Sciatic nerve (tissue), 2 donors: Measurements from ENCODE around the gene ASPDH. TPM values are rescaled to one million over a fixed set of nuclear protein-coding genes. Genes with fewer than 3 reads are reported as not detected.
"Not testable (repeated sequence)": the region's sequence is repeated elsewhere in the genome, so short reads cannot be mapped to it uniquely, and the experiment has no call there.

ENCODE experiments used
- ATAC-seq: fragments of 200-7000 bp; cut with Tn5 transposase; one replicate; pipeline ENCODE4 v1.9.1; 2020; ENCODE audit warnings: mild to moderate bottlenecking, moderate library complexity
- DNase-seq: peaks from one replicate; pipeline ENCODE4 v3.0.0-alpha.2; 2020; ENCODE audit warnings: low spot score
- intact Hi-C: fragments of 100-400 bp; cut with DNase I; formaldehyde crosslinking; loops from one replicate; pipeline ENCODE4 v1.14.2; 2022
- total RNA-seq: library from RNA; stranded (reverse); fragmentation: NEBNext Ultra II Directional; extraction: Animal tissue kit (Norgen Biotek cat#: 25700); gene quantifications from one replicate; pipeline ENCODE4 v1.2.1, GENCODE V29; 2021
- donor health status: DM: no; HTN: no; CAD: no.
- donor health status: DM: no; HTN: no; CAD: no.

Gene ASPDH
- total RNA-seq, 1 donor from 2014 or later, result not detected

- ATAC-seq (no peak), DNase-seq (no peak)
- intact Hi-C loops, result no loop called here
Measured at GRCh38 chr19:50486823-50487515, 26.7 kb downstream of the ASPDH start.

DNA sequence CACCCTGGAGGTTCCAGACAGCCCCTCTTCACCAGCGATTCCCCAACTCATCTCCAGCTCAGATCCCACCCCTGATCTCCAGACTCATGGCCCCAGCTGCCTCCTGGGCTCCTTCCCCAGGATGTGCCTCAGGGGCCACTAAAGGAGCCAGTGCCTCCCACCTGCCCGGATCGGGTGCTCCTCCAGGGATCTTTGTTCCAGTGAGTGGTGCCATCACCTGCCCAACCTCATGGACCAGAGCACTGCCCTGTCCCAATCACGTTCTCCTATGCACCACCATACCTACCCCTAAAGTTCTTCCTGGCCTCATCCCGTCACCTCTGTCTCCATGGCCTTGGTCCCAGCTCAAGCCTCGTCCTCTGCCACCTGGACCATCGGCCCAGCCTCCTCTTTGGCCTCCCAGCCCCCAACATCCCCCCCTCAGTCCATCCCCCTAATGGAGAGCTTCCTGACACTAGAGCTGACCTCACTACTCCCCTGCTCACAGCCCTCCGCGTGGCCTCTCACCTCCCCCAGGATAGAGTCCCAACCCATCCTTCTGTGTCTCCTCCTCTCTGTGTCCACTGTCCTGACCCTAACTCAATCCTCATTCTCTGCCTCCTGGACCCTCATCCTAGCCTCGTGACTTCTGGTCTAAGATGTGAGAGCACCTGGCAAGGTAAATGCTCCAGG, 28.3 kb downstream of the ASPDH start:
- no peak for ATAC-seq
- intact Hi-C loops, result no loop called here
- no peak for DNase-seq

- no peak for DNase-seq
- ATAC-seq, result no peak
- intact Hi-C loops, result no loop called here
Measured at GRCh38 chr19:50482916-50483315, 30.8 kb downstream of the ASPDH start.

GRCh38 chr19:50482271-50482855, 31.4 kb downstream of the ASPDH start:
- intact Hi-C loops, result no loop called here
- ATAC-seq (no peak), DNase-seq (no peak)

GRCh38 chr19:50481351-50482149, 32.2 kb downstream of the ASPDH start:
- no peak for DNase-seq

GRCh38 chr19:50480281-50481111, 33.2 kb downstream of the ASPDH start:
- intact Hi-C loops, result no loop called here
- ATAC-seq (no peak), DNase-seq (no peak)

More at GRCh38 chr19:50481351-50482149, 32.2 kb downstream of the ASPDH start:
- ATAC-seq, result no peak
- intact Hi-C loops, result no loop called here

DNA sequence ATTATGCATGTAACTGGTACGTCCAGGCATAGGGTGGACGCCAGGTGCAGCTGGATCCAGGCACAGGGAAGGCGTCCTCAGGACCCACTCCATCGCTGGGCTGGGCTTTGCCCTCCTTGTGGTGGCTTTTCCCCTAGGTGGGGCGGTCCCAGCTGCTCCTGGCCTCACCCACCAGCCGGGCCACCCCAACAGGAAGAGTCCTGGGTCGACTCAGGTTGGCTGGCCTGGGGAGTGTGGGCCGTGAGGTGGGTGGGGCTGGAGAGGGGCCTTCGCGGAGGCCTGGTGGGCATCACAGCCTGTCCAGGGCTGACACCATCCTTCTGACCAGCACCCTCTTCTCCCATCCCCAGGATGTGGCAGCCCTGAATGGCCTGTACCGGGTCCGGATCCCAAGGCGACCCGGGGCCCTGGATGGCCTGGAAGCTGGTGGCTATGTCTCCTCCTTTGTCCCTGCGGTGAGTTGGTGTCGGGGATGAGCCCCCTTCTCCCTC, 33.9 kb downstream of the ASPDH start:
- intact Hi-C loops, result no loop called here
- DNase-seq (no peak), ATAC-seq (no peak)

- ATAC-seq, result no peak
- no peak for DNase-seq
- intact Hi-C loops, result no loop called here
Measured at GRCh38 chr19:50478901-50479715, 34.6 kb downstream of the ASPDH start.

- ATAC-seq (no peak), DNase-seq (no peak)
- intact Hi-C loops, result no loop called here
Measured at GRCh38 chr19:50477751-50478515, 35.8 kb downstream of the ASPDH start.

- ATAC-seq (no peak), DNase-seq (no peak)
- intact Hi-C loops, result no loop called here
Measured at GRCh38 chr19:50476907-50477238, 36.8 kb downstream of the ASPDH start.

DNA sequence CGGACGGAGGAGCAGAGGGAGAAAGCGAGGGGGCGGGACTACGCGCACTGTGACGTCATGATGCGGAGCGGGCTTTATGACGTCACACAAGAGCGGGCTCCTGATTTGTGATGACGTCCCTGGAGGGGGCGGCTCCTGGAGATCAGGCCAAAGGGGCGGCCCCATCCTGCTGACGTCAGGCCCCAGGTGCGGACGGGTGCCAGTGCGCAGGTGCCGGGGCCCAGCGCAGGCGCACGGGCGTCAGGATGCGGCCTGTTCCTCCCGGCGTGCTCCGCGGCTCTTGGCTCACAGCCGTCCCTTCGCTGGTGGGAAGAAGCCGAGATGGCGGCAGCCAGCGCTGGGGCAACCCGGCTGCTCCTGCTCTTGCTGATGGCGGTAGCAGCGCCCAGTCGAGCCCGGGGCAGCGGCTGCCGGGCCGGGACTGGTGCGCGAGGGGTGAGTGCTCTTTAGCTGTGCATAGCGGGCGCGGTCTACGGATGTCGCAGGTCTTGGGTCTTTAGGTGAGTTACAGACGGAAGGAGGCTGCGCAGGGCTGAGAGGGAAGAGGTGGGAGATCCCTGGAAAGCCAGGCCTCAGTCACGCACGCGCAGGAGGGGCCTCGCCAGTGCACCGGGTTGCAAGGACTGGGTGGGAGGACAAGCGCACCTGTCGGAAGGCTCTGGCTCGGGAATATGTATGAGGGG, 37.3 kb downstream of the ASPDH start, which contains the start of the genes EMC10 and GARIN5A:
TSS of gene EMC10 (plus strand) at position 284 of the 683 bp plus-strand sequence. CDS start at position 322, 38 bp downstream.
TSS of gene GARIN5A (minus strand) at position 625 of the 683 bp plus-strand sequence. CDS start at position 165, 460 bp downstream.
- peak; percentile 97 for ATAC-seq
- peak; percentile 91 for DNase-seq
- intact Hi-C loops, result no loop called here

GRCh38 chr19:50475736-50476223, 37.9 kb downstream of the ASPDH start:
- intact Hi-C loops, result no loop called here
- DNase-seq (no peak), ATAC-seq (no peak)

- ATAC-seq, result no peak
- no peak for DNase-seq
- intact Hi-C loops, result no loop called here
Measured at GRCh38 chr19:50475101-50475568, 38.6 kb downstream of the ASPDH start.

- ATAC-seq, intact Hi-C loops, DNase-seq: not testable (repeated sequence)
Measured at GRCh38 chr19:50473336-50473735, 40.4 kb downstream of the ASPDH start.

DNA sequence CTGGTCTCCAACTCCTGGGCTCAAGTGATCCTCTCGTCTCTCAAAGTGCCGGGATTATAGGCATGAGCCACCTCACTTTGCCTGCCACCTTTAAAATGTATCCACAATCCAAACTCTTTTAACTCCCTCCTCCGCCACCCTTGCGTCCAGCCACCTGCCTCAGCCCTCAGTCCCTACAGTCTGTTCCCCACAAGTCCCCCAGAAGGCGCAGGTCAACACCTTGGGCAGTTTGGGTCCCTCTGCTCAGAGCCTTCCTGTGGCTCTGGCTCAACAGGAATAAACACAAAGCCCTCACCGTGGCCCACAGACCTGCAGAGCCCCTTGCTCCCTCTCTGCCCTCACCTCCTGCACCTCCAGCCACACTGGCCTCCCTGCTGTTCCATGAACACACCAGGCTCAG, 44.9 kb downstream of the ASPDH start:
- DNase-seq (no peak), ATAC-seq (no peak)
- intact Hi-C loops, result no loop called here

- intact Hi-C loops, result no loop called here
- DNase-seq (no peak), ATAC-seq (no peak)
Measured at GRCh38 chr19:50467566-50467965, 46.1 kb downstream of the ASPDH start.
